ENCODE data around the gene SAP30L.

DNA sequence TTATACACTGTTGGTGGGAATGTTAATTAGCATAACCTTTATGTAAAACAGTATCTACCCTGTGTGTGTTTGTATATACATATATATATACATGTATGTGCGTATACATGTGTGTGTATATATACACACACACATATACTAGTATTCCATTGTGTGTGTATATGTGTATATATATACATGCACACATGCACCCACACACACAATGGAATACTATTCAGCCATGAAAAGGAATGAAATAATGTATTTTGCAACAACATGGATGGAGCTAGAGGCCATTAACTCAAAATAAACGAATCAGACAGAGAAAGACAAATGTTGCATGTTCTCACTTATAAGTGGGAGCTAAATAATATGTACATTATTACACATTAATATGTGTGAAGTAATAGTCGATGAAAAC lies 17.6 kb upstream of the SAP30L start:
- TF ChIP-seq, protein P1, sequence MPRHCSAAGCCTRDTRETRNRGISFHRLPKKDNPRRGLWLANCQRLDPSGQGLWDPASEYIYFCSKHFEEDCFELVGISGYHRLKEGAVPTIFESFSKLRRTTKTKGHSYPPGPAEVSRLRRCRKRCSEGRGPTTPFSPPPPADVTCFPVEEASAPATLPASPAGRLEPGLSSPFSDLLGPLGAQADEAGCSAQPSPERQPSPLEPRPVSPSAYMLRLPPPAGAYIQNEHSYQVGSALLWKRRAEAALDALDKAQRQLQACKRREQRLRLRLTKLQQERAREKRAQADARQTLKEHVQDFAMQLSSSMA (CRISPR knock-in tag; IDR thresholded peaks at IDR 0.05): no peak
- TF ChIP-seq LCORL (IDR thresholded peaks at IDR 0.05): no peak
- no peak for TF ChIP-seq LCORL (CRISPR knock-in tag; IDR thresholded peaks at IDR 0.05)
- TF ChIP-seq, protein P2, sequence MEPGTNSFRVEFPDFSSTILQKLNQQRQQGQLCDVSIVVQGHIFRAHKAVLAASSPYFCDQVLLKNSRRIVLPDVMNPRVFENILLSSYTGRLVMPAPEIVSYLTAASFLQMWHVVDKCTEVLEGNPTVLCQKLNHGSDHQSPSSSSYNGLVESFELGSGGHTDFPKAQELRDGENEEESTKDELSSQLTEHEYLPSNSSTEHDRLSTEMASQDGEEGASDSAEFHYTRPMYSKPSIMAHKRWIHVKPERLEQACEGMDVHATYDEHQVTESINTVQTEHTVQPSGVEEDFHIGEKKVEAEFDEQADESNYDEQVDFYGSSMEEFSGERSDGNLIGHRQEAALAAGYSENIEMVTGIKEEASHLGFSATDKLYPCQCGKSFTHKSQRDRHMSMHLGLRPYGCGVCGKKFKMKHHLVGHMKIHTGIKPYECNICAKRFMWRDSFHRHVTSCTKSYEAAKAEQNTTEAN (CRISPR knock-in tag; conservative IDR thresholded peaks at IDR 0.05): no peak
- no peak for TF ChIP-seq RARA (CRISPR knock-in tag; IDR thresholded peaks at IDR 0.05)
- TF ChIP-seq EZH2 (conservative IDR thresholded peaks at IDR 0.05; ENCODE audit: low read depth, low read length): no peak
